GM15510 (cell line): Measurements from ENCODE around the gene BCAS4.

Experiments used
- POLR2A ChIP-seq: IDR thresholded peaks from 3 replicates; pipeline ENCODE4 v1.6.1; 2011; ENCODE audit warnings: borderline replicate concordance; ENCODE audit not compliant: insufficient read length; ENCODE audit errors: extremely low read depth

Gene BCAS4

GRCh38 chr20:50814438-50815161, 19.7 kb downstream of the BCAS4 start:
- TF ChIP-seq POLR2A, result no peak

- TF ChIP-seq POLR2A, result no peak
These were observed 20.5 kb downstream of the BCAS4 start for GRCh38 chr20:50815162-50815989.

- TF ChIP-seq POLR2A, result no peak
These were observed 22.9 kb downstream of the BCAS4 start for GRCh38 chr20:50817776-50818172.

GRCh38 chr20:50819349-50819748, 24.5 kb downstream of the BCAS4 start:
- no peak for TF ChIP-seq POLR2A

- no peak for TF ChIP-seq POLR2A
These were observed 25.8 kb downstream of the BCAS4 start for GRCh38 chr20:50820515-50821256.

- TF ChIP-seq POLR2A, result no peak
These were observed 26.5 kb downstream of the BCAS4 start for GRCh38 chr20:50821257-50821921.

- TF ChIP-seq POLR2A, result peak; percentile 32
These were observed 27.1 kb downstream of the BCAS4 start for GRCh38 chr20:50821994-50822393.

GRCh38 chr20:50823319-50823718, 28.5 kb downstream of the BCAS4 start:
- no peak for TF ChIP-seq POLR2A

- TF ChIP-seq POLR2A, result no peak
These were observed 29.3 kb downstream of the BCAS4 start for GRCh38 chr20:50824137-50824536.

- TF ChIP-seq POLR2A, result no peak
These were observed 31.3 kb downstream of the BCAS4 start for GRCh38 chr20:50826121-50826520.

GRCh38 chr20:50828363-50829136, 33.7 kb downstream of the BCAS4 start:
- no peak for TF ChIP-seq POLR2A

GRCh38 chr20:50831622-50832021, 36.8 kb downstream of the BCAS4 start:
- TF ChIP-seq POLR2A, result no peak

GRCh38 chr20:50834599-50835005, 39.7 kb downstream of the BCAS4 start:
- no peak for TF ChIP-seq POLR2A
